T-helper 9 cell (primary cell): ENCODE measurements around the gene PARD3B.

Experiments used
- DNase-seq: peaks from one replicate; pipeline ENCODE4 v3.0.0-alpha.2; 2020

Gene PARD3B

GRCh38 chr2:204663816-204664425, 118.6 kb downstream of the PARD3B start:
- no peak for DNase-seq

GRCh38 chr2:204664708-204665121, 119.4 kb downstream of the PARD3B start:
- DNase-seq: no peak

- DNase-seq: no peak
Observed at GRCh38 chr2:204665207-204665606, 119.9 kb downstream of the PARD3B start.

- DNase-seq: no peak
Observed at GRCh38 chr2:204665771-204666170, 120.5 kb downstream of the PARD3B start.

GRCh38 chr2:204667990-204668389, 122.7 kb downstream of the PARD3B start:
- DNase-seq: no peak

GRCh38 chr2:204669382-204669781, 124.1 kb downstream of the PARD3B start:
- no peak for DNase-seq

GRCh38 chr2:204670124-204670523, 124.8 kb downstream of the PARD3B start:
- no peak for DNase-seq

GRCh38 chr2:204670756-204671155, 125.5 kb downstream of the PARD3B start:
- no peak for DNase-seq

GRCh38 chr2:204672772-204673171, 127.5 kb downstream of the PARD3B start:
- DNase-seq: no peak

- no peak for DNase-seq
Observed at GRCh38 chr2:204673877-204674276, 128.6 kb downstream of the PARD3B start.

GRCh38 chr2:204678031-204678430, 132.8 kb downstream of the PARD3B start:
- no peak for DNase-seq

- DNase-seq: no peak
Observed at GRCh38 chr2:204680576-204680975, 135.3 kb downstream of the PARD3B start.

GRCh38 chr2:204681412-204681811, 136.1 kb downstream of the PARD3B start:
- DNase-seq: no peak

- no peak for DNase-seq
Observed at GRCh38 chr2:204683384-204683783, 138.1 kb downstream of the PARD3B start.

- no peak for DNase-seq
Observed at GRCh38 chr2:204686406-204686805, 141.1 kb downstream of the PARD3B start.

GRCh38 chr2:204687776-204688175, 142.5 kb downstream of the PARD3B start:
- no peak for DNase-seq

GRCh38 chr2:204691911-204692510, 146.7 kb downstream of the PARD3B start:
- no peak for DNase-seq

- no peak for DNase-seq
Observed at GRCh38 chr2:204692790-204693189, 147.5 kb downstream of the PARD3B start.

GRCh38 chr2:204693262-204693661, 148.0 kb downstream of the PARD3B start:
- DNase-seq: no peak

GRCh38 chr2:204695506-204695905, 150.2 kb downstream of the PARD3B start:
- no peak for DNase-seq

- DNase-seq: no peak
Observed at GRCh38 chr2:204696124-204696523, 150.8 kb downstream of the PARD3B start.

- DNase-seq: no peak
Observed at GRCh38 chr2:204705243-204705932, 160.1 kb downstream of the PARD3B start.

- no peak for DNase-seq
Observed at GRCh38 chr2:204706939-204707338, 161.7 kb downstream of the PARD3B start.

GRCh38 chr2:204713211-204713610, 167.9 kb downstream of the PARD3B start:
- no peak for DNase-seq
